ENCODE data around the gene CACNA2D3. TPM values are rescaled to one million over a fixed set of nuclear protein-coding genes. Genes with fewer than 3 reads are reported as not detected.

CACNA2D3 gene
- total RNA-seq, 2 donors from 2014 or later, result 1.1 to 5.9 TPM

DNA sequence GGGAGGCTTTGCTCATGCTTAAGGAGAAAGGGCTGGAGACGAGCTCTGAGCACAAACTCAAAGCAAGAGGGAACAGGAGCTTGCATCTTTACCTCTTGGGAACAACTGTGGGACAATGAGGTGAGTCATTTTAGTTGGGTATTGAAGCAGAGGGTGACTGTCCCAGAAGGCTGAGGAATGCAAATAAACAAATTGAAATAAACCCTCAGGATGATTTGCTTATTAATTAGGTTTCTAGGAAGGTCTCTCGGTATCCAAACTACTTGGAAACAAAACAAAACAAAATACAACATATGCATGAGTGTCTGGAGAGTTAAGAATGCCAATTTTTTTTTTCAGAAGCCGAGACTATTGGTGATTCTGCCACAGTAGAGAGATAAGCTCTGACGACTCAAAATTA lies 38.4 kb upstream of the CACNA2D3 start:
- H3K27me3 ChIP-seq (replicated peaks; ENCODE audit: insufficient read depth), result peaks cover 10% of the 10 kb centered on the region
- no peaks in the 10 kb centered on the region for H3K4me1 ChIP-seq (replicated peaks)
- WGBS, result 80% methylated on average over 4 of the region's 4 CpGs
- H3K9me3 ChIP-seq, result no peaks in the 10 kb centered on the region
- no peak overlapping the region for H3K4me3 ChIP-seq
- TF ChIP-seq POLR2A (IDR thresholded peaks at IDR 0.05) (no peak), POLR2AphosphoS5 (IDR thresholded peaks at IDR 0.05) (no peak)
- TF ChIP-seq, protein P1, sequence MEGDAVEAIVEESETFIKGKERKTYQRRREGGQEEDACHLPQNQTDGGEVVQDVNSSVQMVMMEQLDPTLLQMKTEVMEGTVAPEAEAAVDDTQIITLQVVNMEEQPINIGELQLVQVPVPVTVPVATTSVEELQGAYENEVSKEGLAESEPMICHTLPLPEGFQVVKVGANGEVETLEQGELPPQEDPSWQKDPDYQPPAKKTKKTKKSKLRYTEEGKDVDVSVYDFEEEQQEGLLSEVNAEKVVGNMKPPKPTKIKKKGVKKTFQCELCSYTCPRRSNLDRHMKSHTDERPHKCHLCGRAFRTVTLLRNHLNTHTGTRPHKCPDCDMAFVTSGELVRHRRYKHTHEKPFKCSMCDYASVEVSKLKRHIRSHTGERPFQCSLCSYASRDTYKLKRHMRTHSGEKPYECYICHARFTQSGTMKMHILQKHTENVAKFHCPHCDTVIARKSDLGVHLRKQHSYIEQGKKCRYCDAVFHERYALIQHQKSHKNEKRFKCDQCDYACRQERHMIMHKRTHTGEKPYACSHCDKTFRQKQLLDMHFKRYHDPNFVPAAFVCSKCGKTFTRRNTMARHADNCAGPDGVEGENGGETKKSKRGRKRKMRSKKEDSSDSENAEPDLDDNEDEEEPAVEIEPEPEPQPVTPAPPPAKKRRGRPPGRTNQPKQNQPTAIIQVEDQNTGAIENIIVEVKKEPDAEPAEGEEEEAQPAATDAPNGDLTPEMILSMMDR (IDR thresholded peaks at IDR 0.05), result no peak
- intact Hi-C loops (cut with DNase I), result no loop called here
- DNase-seq (ENCODE audit: low spot score), result no peak
- H3K27ac ChIP-seq, result no peak overlapping the region
- H3K36me3 ChIP-seq, result no peaks in the 10 kb centered on the region

DNA sequence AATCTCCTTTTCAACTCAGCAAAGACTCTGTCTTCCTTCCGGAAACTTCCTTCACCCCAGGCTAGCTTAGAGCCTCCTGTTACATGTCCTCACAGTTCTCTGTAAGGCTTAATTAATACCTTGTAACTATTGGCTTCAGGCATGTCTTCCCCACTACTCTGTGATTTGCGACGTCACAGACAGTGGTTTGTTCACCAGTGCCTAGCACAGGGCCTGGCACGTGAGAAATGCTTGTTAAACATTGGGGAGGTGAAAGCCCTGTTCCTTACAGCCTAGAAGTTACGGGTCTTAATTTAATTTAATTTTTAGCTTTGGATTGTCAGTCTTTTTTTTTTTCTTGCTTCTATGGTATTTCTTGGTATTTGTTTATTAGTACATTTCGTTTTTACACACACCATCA lies 36.4 kb upstream of the CACNA2D3 start:
- 85% methylated on average over 6 of the region's 6 CpGs for WGBS
- H3K27me3 ChIP-seq (replicated peaks; ENCODE audit: insufficient read depth), result peaks cover 10% of the 10 kb centered on the region
- intact Hi-C loops (cut with DNase I), result loop anchor here (5.0 kb wide), 1 partner anchor 36 kb away; the partner anchor contains the start of gene CACNA2D3
- TF ChIP-seq POLR2AphosphoS5 (IDR thresholded peaks at IDR 0.05) (no peak), POLR2A (IDR thresholded peaks at IDR 0.05) (no peak)
- TF ChIP-seq, protein P1 (IDR thresholded peaks at IDR 0.05), result no peak
- no peaks in the 10 kb centered on the region for H3K36me3 ChIP-seq
- no peaks in the 10 kb centered on the region for H3K4me1 ChIP-seq (replicated peaks)
- H3K9me3 ChIP-seq, result no peaks in the 10 kb centered on the region
- no peak overlapping the region for H3K4me3 ChIP-seq
- no peak for DNase-seq (ENCODE audit: low spot score)
- H3K27ac ChIP-seq, result no peak overlapping the region

DNA sequence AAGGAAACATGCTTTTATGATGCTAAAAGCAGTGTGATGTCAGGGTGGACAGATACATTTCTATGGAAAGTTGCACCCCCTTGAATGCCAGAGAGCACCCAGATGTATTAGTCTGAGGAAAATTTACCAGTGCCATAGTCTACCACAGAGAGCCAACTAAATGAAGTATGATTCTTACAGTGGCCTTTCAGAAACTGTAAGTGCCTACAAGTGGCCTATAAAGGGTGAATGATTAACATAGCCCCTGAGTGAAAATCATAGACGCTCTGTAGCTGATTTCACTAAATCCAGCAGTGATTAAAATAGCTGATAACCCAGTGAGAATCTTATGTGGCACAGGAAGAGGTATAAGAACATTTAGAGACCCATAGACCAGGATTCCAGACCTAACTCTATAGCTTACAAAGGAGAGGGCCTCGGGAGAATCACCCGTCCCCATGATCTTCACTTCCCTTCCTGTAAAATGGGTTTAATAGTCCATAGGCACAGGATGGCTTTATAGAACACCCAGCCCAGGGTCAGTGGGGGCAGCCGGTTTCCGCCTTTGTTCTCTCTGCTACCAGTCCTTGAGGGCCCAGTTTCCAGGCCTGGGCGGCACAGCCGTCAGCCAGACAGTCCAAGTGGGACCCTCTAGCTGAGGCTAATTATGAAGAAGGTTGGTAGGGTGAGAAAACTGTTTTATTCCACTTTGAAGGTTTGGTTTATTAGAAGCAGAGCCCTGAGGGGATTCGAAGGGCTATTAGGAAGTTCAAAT lies 35.5 kb upstream of the CACNA2D3 start:
- H3K4me3 ChIP-seq, result no peak overlapping the region
- intact Hi-C loops (cut with DNase I), result loop anchor here (5.0 kb wide), 1 partner anchor 35 kb away; the partner anchor contains the start of gene CACNA2D3
- H3K9me3 ChIP-seq, result no peaks in the 10 kb centered on the region
- no peak overlapping the region for H3K27ac ChIP-seq
- WGBS, result 92% methylated on average over 8 of the region's 8 CpGs
- DNase-seq (ENCODE audit: low spot score), result no peak
- H3K4me1 ChIP-seq (replicated peaks), result no peaks in the 10 kb centered on the region
- H3K27me3 ChIP-seq (replicated peaks; ENCODE audit: insufficient read depth), result peaks cover 10% of the 10 kb centered on the region
- no peaks in the 10 kb centered on the region for H3K36me3 ChIP-seq
- TF ChIP-seq, protein P1 (IDR thresholded peaks at IDR 0.05), result no peak

DNA sequence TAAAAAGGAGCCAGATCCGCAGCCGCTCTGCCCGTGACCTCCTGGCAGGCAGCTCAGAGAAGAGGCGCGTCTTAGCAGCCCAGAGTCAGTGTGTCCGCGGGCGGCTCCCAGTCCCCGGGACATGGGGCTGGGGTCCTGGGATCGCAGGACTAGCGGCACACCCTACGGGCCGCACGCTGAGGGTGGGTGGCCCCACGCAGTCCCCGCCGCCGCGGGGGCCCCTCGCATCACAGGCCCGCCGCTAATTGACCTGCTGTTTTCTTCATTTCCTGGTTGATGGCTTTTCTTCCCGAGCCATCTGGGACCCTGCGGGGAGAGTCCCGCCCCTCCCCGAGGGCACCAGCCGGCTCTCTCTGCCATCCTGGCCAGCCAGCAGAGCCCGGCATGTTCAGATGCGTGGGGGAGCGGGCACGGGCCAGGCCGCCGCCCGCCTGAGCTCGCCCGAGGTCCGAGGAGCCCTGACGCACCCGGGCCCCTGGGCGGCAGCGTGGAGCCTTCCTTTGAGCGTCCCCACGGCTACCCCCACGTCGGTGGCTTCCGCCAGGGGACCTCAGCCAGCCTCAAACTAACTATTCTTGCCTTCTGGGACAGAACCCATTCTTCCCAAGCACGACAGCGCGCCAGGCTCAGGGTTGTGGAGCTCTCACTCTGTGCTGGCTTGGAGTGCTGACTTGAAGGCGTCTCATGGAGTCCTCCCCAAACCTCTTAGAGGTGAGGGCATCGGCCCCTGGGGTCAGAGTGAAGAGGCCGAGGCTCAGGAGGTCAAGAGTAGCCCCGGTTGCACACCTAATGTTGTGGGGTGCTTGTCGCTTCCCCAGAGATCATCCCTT lies 34.6 kb upstream of the CACNA2D3 start:
- Histone ChIP-seq H3K9me3 (no peaks in the 10 kb centered on the region), H3K4me3 (no peak overlapping the region), H3K27ac (no peak overlapping the region), H3K36me3 (no peaks in the 10 kb centered on the region), H3K27me3 (replicated peaks; ENCODE audit: insufficient read depth) (peaks cover 10% of the 10 kb centered on the region), H3K4me1 (replicated peaks) (no peaks in the 10 kb centered on the region)
- 26% methylated on average over 54 of the region's 54 CpGs for WGBS
- no peak for DNase-seq (ENCODE audit: low spot score)
- intact Hi-C loops (cut with DNase I), result loop anchor here (5.0 kb wide), 1 partner anchor 35 kb away; the partner anchor contains the start of gene CACNA2D3
- TF ChIP-seq POLR2A (IDR thresholded peaks at IDR 0.05), result no peak

DNA sequence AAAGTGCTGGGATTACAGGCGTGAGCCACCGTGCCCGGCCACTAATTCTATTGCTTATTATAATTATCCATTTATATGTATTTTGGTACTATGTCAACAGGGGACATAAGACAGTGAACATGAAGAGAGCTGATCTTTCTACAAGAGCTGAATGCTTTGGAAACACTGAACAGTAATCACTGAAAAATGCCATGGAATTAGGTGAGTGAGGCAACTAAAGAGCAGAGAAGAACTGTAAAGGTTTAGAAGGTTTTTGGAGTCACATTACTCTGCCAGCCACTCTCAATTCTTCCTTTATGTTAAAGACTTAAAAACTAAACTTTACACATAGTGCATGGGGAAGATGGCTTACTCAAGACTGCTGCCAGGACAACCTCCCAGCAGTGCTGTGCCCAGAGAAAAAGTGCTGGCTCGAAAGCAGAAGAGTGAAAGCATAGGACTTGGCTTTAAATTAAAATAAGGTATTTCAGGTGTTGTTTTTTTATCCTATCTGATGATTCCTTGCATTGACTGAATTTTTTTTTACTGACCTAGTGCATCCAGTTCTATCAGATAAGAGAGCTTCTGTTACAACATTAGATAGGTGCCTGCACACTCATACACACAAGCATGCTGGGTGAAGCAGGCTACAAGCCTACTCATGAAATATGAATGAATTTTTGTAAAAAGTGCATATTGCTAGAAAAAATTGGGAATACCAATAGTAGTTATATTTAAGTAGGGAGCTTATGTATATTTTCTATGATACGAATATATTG lies 28.7 kb upstream of the CACNA2D3 start:
- TF ChIP-seq POLR2AphosphoS5 (IDR thresholded peaks at IDR 0.05), result no peak
- TF ChIP-seq, protein P1 (IDR thresholded peaks at IDR 0.05), result no peak
- no peak for TF ChIP-seq POLR2A (IDR thresholded peaks at IDR 0.05)
- no peak for DNase-seq (ENCODE audit: low spot score)
- Histone ChIP-seq H3K27ac (no peak overlapping the region), H3K4me3 (no peak overlapping the region), H3K9me3 (no peaks in the 10 kb centered on the region), H3K27me3 (replicated peaks; ENCODE audit: insufficient read depth) (no peaks in the 10 kb centered on the region), H3K4me1 (replicated peaks) (no peaks in the 10 kb centered on the region), H3K36me3 (no peaks in the 10 kb centered on the region)
- intact Hi-C loops (cut with DNase I), result no loop called here
- 77% methylated on average over 5 of the region's 5 CpGs for WGBS
